Activated naive CD4-positive, alpha-beta T cell treated with anti-CD3 and anti-CD28 coated beads, Interleukin-2, amount 50 U/mL, for 24 hours (primary cell): Measurements from ENCODE around the gene ZNF500.

Source experiments
- H3K27ac Mint-ChIP-seq: one replicate; pipeline ENCODE4 v1.8.0; 2021; ENCODE audit warnings: mild to moderate bottlenecking, mixed read lengths
- H3K27me3 Mint-ChIP-seq: one replicate; pipeline ENCODE4 v1.8.0; 2021; ENCODE audit warnings: mixed read lengths
- H3K36me3 Mint-ChIP-seq: one replicate; pipeline ENCODE4 v1.8.0; 2021; ENCODE audit warnings: mixed read lengths
- H3K4me1 Mint-ChIP-seq: one replicate; pipeline ENCODE4 v1.8.0; 2021; ENCODE audit warnings: mixed read lengths
- H3K4me3 Mint-ChIP-seq: one replicate; pipeline ENCODE4 v1.8.0; 2021; ENCODE audit warnings: mild to moderate bottlenecking, mixed read lengths
- H3K9me3 Mint-ChIP-seq: one replicate; pipeline ENCODE4 v1.8.0; 2021; ENCODE audit warnings: mixed read lengths

ZNF500 gene

GRCh38 chr16:4698321-4699045 lies 68.5 kb downstream of the ZNF500 start:
- H3K27me3 Mint-ChIP-seq: no peaks in the 10 kb centered on the region
- H3K27ac Mint-ChIP-seq: no peak overlapping the region
- H3K4me3 Mint-ChIP-seq: no peak overlapping the region
- H3K36me3 Mint-ChIP-seq: peaks cover 4% of the 10 kb centered on the region
- peaks cover 8% of the 10 kb centered on the region for H3K4me1 Mint-ChIP-seq
- no peaks in the 10 kb centered on the region for H3K9me3 Mint-ChIP-seq
